NCI-H510A (cell line): Measurements from ENCODE around the gene SMG6.

ENCODE experiments used
- DNase-seq: peaks from one replicate; lab custom pipeline; 2025; lab: John Stamatoyannopoulos, UW

Gene SMG6

GRCh38 chr17:2102931-2103809, 200.4 kb downstream of the SMG6 start:
- no peak for DNase-seq

- DNase-seq, result peak; percentile 4
Observed at GRCh38 chr17:2101448-2102257, 201.9 kb downstream of the SMG6 start.

GRCh38 chr17:2095536-2095910, 208.1 kb downstream of the SMG6 start:
- no peak for DNase-seq

GRCh38 chr17:2094891-2095535, 208.6 kb downstream of the SMG6 start:
- DNase-seq, result no peak

GRCh38 chr17:2093349-2093748, 210.2 kb downstream of the SMG6 start:
- no peak for DNase-seq

GRCh38 chr17:2092253-2092652, 211.3 kb downstream of the SMG6 start:
- DNase-seq, result no peak

- DNase-seq, result no peak
Observed at GRCh38 chr17:2090804-2091534, 212.6 kb downstream of the SMG6 start.

- no peak for DNase-seq
Observed at GRCh38 chr17:2090210-2090641, 213.4 kb downstream of the SMG6 start.

GRCh38 chr17:2089021-2089422, 214.6 kb downstream of the SMG6 start:
- no peak for DNase-seq

GRCh38 chr17:2087597-2088211, 215.9 kb downstream of the SMG6 start:
- no peak for DNase-seq

- DNase-seq, result no peak
Observed at GRCh38 chr17:2086306-2086705, 217.3 kb downstream of the SMG6 start.

GRCh38 chr17:2085648-2085949, 218.0 kb downstream of the SMG6 start:
- no peak for DNase-seq

GRCh38 chr17:2084766-2085647, 218.6 kb downstream of the SMG6 start:
- no peak for DNase-seq

- no peak for DNase-seq
Observed at GRCh38 chr17:2084036-2084765, 219.4 kb downstream of the SMG6 start.

GRCh38 chr17:2083613-2084035, 220.0 kb downstream of the SMG6 start:
- DNase-seq, result no peak

- DNase-seq, result no peak
Observed at GRCh38 chr17:2082003-2082781, 221.4 kb downstream of the SMG6 start.

- no peak for DNase-seq
Observed at GRCh38 chr17:2081564-2081963, 222.0 kb downstream of the SMG6 start.

- no peak for DNase-seq
Observed at GRCh38 chr17:2077040-2077439, 226.5 kb downstream of the SMG6 start.
